Cardiac atrium fibroblast (primary cell): ENCODE measurements around the gene TERC. TPM values are rescaled to one million over a fixed set of nuclear protein-coding genes. Genes with fewer than 3 reads are reported as not detected.

Source experiments
- total RNA-seq: library from RNA; depleted of rRNA; stranded (reverse); fragments of >200 nt; gene quantifications from 2 replicates; pipeline ENCODE4 v1.2.3, GENCODE V29; 2015

Gene TERC
- 198 and 340 TPM in 2 replicates for total RNA-seq

GRCh38 chr3:169764882-169765612 lies at the start of gene TERC:
Gene TERC, minus strand, starts transcription at chr3:169765060.

GRCh38 chr3:169812332-169813235 lies 47.7 kb upstream of the TERC start, which contains the start of the genes LRRC34 and LRRIQ4:
Gene LRRC34, minus strand, starts transcription at chr3:169812904. Its CDS starts 356 bp downstream, at chr3:169812548.
Gene LRRIQ4, plus strand, starts transcription at chr3:169812870. Its CDS starts 9,052 bp downstream, at chr3:169821922.

GRCh38 chr3:169772897-169773816 lies 8.3 kb upstream of the TERC start, which contains the start of gene MYNN:
Gene MYNN, plus strand, starts transcription at chr3:169773396. Its CDS starts 900 bp downstream, at chr3:169774296.

GRCh38 chr3:169769287-169770181 lies 4.7 kb upstream of the TERC start, which contains the start of gene ACTRT3:
Gene ACTRT3, minus strand, starts transcription at chr3:169769561. Its CDS starts 41 bp downstream, at chr3:169769520.

Other genes starting within 250 kb of the TERC start
- 26.5 and 32.6 TPM in 2 replicates for gene MECOM, start 101.3 kb downstream of the TERC start, total RNA-seq
- 2.1 and 7.2 TPM in 2 replicates for gene ACTRT3, start 4.5 kb upstream of the TERC start, total RNA-seq
- 9.9 and 11.7 TPM in 2 replicates for gene MYNN, start 8.3 kb upstream of the TERC start, total RNA-seq
- gene LRRIQ4, start 47.8 kb upstream of the TERC start, total RNA-seq, result not detected in 2 replicates
- gene LRRC34, start 47.8 kb upstream of the TERC start, total RNA-seq, result 1.6 and 10.5 TPM in 2 replicates
- gene LRRC31, start 104.9 kb upstream of the TERC start, total RNA-seq, result not detected in 2 replicates
- not detected in 2 replicates for gene SAMD7, start 146.5 kb upstream of the TERC start, total RNA-seq
- gene SEC62, start 201.7 kb upstream of the TERC start, total RNA-seq, result 20.2 and 28.7 TPM in 2 replicates